Measurements from ENCODE around the gene FKBP1A.
A peak's percentile ranks its signal among the peaks of the same experiment; 100 is the strongest.
"Not testable (repeated sequence)": the region's sequence is repeated elsewhere in the genome, so short reads cannot be mapped to it uniquely, and the experiment has no call there.

The FKBP1A gene

GRCh38 chr20:1401451-1401907 is 8.6 kb upstream of the FKBP1A start:
- Histone ChIP-seq H3K36me3 (no peaks in the 10 kb centered on the region), H3K27ac (no peak overlapping the region), H3K9me3 (ENCODE audit: severe bottlenecking) (no peaks in the 10 kb centered on the region), H3K27me3 (ENCODE audit: insufficient read depth, low read depth, severe bottlenecking) (peaks cover 10% of the 10 kb centered on the region), H3K4me3 (ENCODE audit: low read depth, low read length) (no peak overlapping the region)
- no peak for TF ChIP-seq CTCF (IDR thresholded peaks at IDR 0.05; ENCODE audit: low read depth, low read length)
- DNase-seq = no peak

GRCh38 chr20:1399678-1400366 is 7.0 kb upstream of the FKBP1A start:
- not testable (repeated sequence) for DNase-seq; H3K36me3 ChIP-seq; H3K9me3 ChIP-seq (ENCODE audit: severe bottlenecking); H3K27ac ChIP-seq; H3K4me3 ChIP-seq (ENCODE audit: low read depth, low read length)
- peaks cover 12% of the 10 kb centered on the region for H3K27me3 ChIP-seq (ENCODE audit: insufficient read depth, low read depth, severe bottlenecking)

- peaks cover 12% of the 10 kb centered on the region for H3K27me3 ChIP-seq (ENCODE audit: insufficient read depth, low read depth, severe bottlenecking)
- TF ChIP-seq CTCF (IDR thresholded peaks at IDR 0.05; ENCODE audit: low read depth, low read length) = 0 out of 2 replicates have a peak, but pooled peaks have one; percentile 7
- H3K36me3 ChIP-seq; H3K4me3 ChIP-seq (ENCODE audit: low read depth, low read length); H3K27ac ChIP-seq; H3K9me3 ChIP-seq (ENCODE audit: severe bottlenecking): not testable (repeated sequence)
- peak; percentile 21 for DNase-seq
Measured at GRCh38 chr20:1398185-1398584, 5.3 kb upstream of the FKBP1A start.

GRCh38 chr20:1397710-1398109 is 4.9 kb upstream of the FKBP1A start:
- H3K36me3 ChIP-seq = no peaks in the 10 kb centered on the region

GRCh38 chr20:1396702-1397101 is 3.8 kb upstream of the FKBP1A start:
- no peaks in the 10 kb centered on the region for H3K36me3 ChIP-seq
- no peak overlapping the region for H3K27ac ChIP-seq
- H3K4me3 ChIP-seq (ENCODE audit: low read depth, low read length) = no peak overlapping the region
- H3K27me3 ChIP-seq (ENCODE audit: insufficient read depth, low read depth, severe bottlenecking) = peaks cover 7% of the 10 kb centered on the region
- no peaks in the 10 kb centered on the region for H3K9me3 ChIP-seq (ENCODE audit: severe bottlenecking)
- no peak for DNase-seq
- TF ChIP-seq CTCF (IDR thresholded peaks at IDR 0.05; ENCODE audit: low read depth, low read length) = no peak

More at GRCh38 chr20:1397710-1398109, 4.9 kb upstream of the FKBP1A start:
- no peak for DNase-seq
- H3K27me3 ChIP-seq (ENCODE audit: insufficient read depth, low read depth, severe bottlenecking) = peaks cover 11% of the 10 kb centered on the region
- TF ChIP-seq CTCF (IDR thresholded peaks at IDR 0.05; ENCODE audit: low read depth, low read length) = no peak
- H3K4me3 ChIP-seq (ENCODE audit: low read depth, low read length) = no peak overlapping the region
- no peaks in the 10 kb centered on the region for H3K9me3 ChIP-seq (ENCODE audit: severe bottlenecking)
- no peak overlapping the region for H3K27ac ChIP-seq

GRCh38 chr20:1396264-1396663 is 3.4 kb upstream of the FKBP1A start:
- Histone ChIP-seq H3K36me3 (peaks cover under 1% of the 10 kb centered on the region), H3K27me3 (ENCODE audit: insufficient read depth, low read depth, severe bottlenecking) (peaks cover 7% of the 10 kb centered on the region), H3K4me3 (ENCODE audit: low read depth, low read length) (no peak overlapping the region), H3K9me3 (ENCODE audit: severe bottlenecking) (no peaks in the 10 kb centered on the region), H3K27ac (no peak overlapping the region)
- TF ChIP-seq CTCF (IDR thresholded peaks at IDR 0.05; ENCODE audit: low read depth, low read length) = no peak
- no peak for DNase-seq

Data from WERI-Rb-1 (cell line).